Lung (tissue), 12 donors: ENCODE results near the gene TMEM107. TPM values are rescaled to one million over a fixed set of nuclear protein-coding genes. Genes with fewer than 3 reads are reported as not detected.

ENCODE experiments used
- ATAC-seq: fragments of 200-7000 bp; cut with Tn5 transposase; one replicate; pipeline ENCODE4 v1.9.1; 2020; ENCODE audit warnings: moderate number of reproducible peaks; ENCODE audit not compliant: insufficient read depth, low FRiP score
- DNase-seq, 3 donors: peaks; one replicate each; pipeline ENCODE4 v3.0.0-alpha.2; 2013 to 2017
- H3K27ac ChIP-seq, 2 donors: one replicate each; pipeline ENCODE4 v1.5.1; 2013; ENCODE audit warnings: mild to moderate bottlenecking in 2 of 2, moderate library complexity in 2 of 2, control low read depth in 1 of 2, inconsistent platforms in 1 of 2, low read depth in 1 of 2, low read length in 1 of 2
- H3K27me3 ChIP-seq, 3 donors: one replicate each; pipeline ENCODE4 v1.5.1; 2013; ENCODE audit warnings: low read length in 2 of 3; ENCODE audit not compliant: control insufficient read depth in 3 of 3, insufficient read depth in 3 of 3
- H3K36me3 ChIP-seq, 4 donors: one replicate each; pipeline ENCODE4 v1.5.1; 2013; ENCODE audit warnings: low read length in 4 of 4, mild to moderate bottlenecking in 1 of 4, moderate library complexity in 1 of 4; ENCODE audit not compliant: control insufficient read depth in 4 of 4, insufficient read depth in 4 of 4
- H3K4me1 ChIP-seq, 5 donors: one replicate each; pipeline ENCODE4 v1.5.1; 2013; ENCODE audit warnings: low read length in 5 of 5, mild to moderate bottlenecking in 2 of 5, moderate library complexity in 1 of 5; ENCODE audit not compliant: control insufficient read depth in 5 of 5, insufficient read depth in 5 of 5
- H3K4me3 ChIP-seq: one replicate; pipeline ENCODE4 v1.5.1; 2013; ENCODE audit warnings: mild to moderate bottlenecking, control low read depth, moderate library complexity
- H3K9ac ChIP-seq, 2 donors: one replicate each; pipeline ENCODE4 v1.5.1; 2013; ENCODE audit warnings: low read length in 2 of 2, control low read depth in 1 of 2; ENCODE audit not compliant: insufficient read depth in 1 of 2
- H3K9me3 ChIP-seq, 4 donors: one replicate each; pipeline ENCODE4 v1.5.1; 2013; ENCODE audit warnings: low read length in 3 of 4, mild to moderate bottlenecking in 1 of 4, moderate library complexity in 1 of 4; ENCODE audit not compliant: control insufficient read depth in 4 of 4, insufficient read depth in 3 of 4
- WGBS, 2 donors: extraction: QIAGEN DNeasy Blood & Tissue Kit; methylation state at CpG; one replicate each; pipeline ENCODE4 v1.1.7; 2013; 5-methylcytosine and 5-hydroxymethylcytosine counted together
- polyA plus RNA-seq, 2 donors: library from polyadenylated mRNA; stranded (reverse); fragments of 200-250 nt; gene quantifications; one replicate each; pipeline ENCODE4 v1.2.1, GENCODE V29; 2013
- total RNA-seq, 2 donors: library from RNA; depleted of rRNA in 1 of 2; stranded (reverse); fragments of >200 nt in 1 of 2; gene quantifications; one replicate each; pipeline ENCODE4 v1.2.1, GENCODE V29; 2014 to 2021
- TF ChIP-seq, protein P1 (sequence below): IDR thresholded peaks from 2 replicates; pipeline ENCODE4 v1.5.1; 2012; ENCODE audit warnings: mild to moderate bottlenecking; ENCODE audit errors: control extremely low read depth, extremely low read depth
- donor health status: control.
- donor health status: control.
- donor health status: Bipolar disorder and iron deficiency.
- donor health status: healthy.
- donor health status: DM: yes; HTN: yes; CAD: no.

Gene TMEM107
- total and polyA plus RNA-seq, 4 donors = 13.2 to 33.1 (median 21.7) TPM

DNA sequence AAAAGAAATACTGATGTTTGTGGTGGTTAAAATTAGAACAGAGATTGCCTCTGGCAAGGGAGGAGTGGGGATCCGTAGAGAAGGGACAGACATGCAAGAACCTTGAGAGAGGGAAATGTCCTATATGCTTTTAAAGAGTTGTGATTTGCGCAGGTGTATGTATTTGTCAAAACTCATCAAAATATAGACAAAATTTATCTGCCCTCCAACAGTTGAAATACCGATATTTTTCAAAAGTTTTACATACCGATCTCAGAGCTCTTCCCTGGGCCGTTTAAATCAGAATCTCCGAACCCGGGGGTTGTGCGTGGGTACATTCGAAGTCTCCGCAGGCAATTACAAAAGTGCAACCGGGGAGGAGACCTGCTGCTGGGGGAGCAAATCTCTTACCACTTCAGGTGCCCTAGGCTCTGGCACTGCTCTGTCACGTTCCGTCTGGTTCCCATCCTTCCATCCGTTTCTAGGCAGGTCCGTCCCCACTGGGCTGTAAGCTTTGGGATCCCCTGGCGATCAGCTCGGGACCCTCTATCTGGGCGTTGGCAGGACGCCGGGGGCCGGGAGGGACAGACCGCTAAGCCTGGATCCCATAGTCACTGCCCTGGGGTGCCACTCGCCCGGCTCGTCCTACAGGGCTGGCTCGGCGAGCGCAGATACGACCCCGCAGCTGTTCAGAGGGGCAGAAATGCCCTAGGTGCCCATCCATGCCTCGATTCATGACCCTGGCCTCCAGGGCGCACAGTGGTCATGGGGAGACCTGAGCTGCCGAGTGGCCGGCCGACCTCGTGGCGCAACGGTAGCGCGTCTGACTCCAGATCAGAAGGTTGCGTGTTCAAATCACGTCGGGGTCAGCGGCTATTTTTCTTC is 9.6 kb upstream of the TMEM107 start:
- 0% methylated on average over 44 of the region's 44 CpGs for WGBS, 2 donors
- no peak for ATAC-seq
- no peaks in the 10 kb centered on the region for H3K27me3 ChIP-seq

GRCh38 chr17:8176998-8177731 is 985 bp upstream of the TMEM107 start:
- Histone ChIP-seq H3K9ac (peak overlapping the region; percentile 76 to 78), H3K27me3 (no peaks in the 10 kb centered on the region), H3K9me3 (no peaks in the 10 kb centered on the region), H3K4me3 (peak overlapping the region; percentile 55), H3K36me3 (no peaks in the 10 kb centered on the region), H3K4me1 (peaks cover 0 to 35% (median 26%) of the 10 kb centered on the region in 5 donors), H3K27ac (peak overlapping the region; percentile 71 to 87)
- ATAC-seq (no peak), DNase-seq (no peak)
- WGBS, 2 donors = 83 to 90% methylated on average over 19 of the region's 19 CpGs
- TF ChIP-seq, protein P1, sequence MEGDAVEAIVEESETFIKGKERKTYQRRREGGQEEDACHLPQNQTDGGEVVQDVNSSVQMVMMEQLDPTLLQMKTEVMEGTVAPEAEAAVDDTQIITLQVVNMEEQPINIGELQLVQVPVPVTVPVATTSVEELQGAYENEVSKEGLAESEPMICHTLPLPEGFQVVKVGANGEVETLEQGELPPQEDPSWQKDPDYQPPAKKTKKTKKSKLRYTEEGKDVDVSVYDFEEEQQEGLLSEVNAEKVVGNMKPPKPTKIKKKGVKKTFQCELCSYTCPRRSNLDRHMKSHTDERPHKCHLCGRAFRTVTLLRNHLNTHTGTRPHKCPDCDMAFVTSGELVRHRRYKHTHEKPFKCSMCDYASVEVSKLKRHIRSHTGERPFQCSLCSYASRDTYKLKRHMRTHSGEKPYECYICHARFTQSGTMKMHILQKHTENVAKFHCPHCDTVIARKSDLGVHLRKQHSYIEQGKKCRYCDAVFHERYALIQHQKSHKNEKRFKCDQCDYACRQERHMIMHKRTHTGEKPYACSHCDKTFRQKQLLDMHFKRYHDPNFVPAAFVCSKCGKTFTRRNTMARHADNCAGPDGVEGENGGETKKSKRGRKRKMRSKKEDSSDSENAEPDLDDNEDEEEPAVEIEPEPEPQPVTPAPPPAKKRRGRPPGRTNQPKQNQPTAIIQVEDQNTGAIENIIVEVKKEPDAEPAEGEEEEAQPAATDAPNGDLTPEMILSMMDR = no peak

More for the DNA sequence above, 9.6 kb upstream of the TMEM107 start:
- Histone ChIP-seq H3K9me3 (no peaks in the 10 kb centered on the region), H3K9ac (peak overlapping the region; percentile 56 to 96), H3K27ac (peak overlapping the region; percentile 86 to 89), H3K4me1 (peaks cover 6 to 23% (median 12%) of the 10 kb centered on the region in 5 donors), H3K4me3 (peak overlapping the region; percentile 70), H3K36me3 (no peaks in the 10 kb centered on the region)
- peak; percentile 90 to 93 (median 91) for DNase-seq
- TF ChIP-seq, protein P1 = no peak

- Histone ChIP-seq H3K4me1 (peaks cover 0 to 35% (median 26%) of the 10 kb centered on the region in 5 donors), H3K9ac (peak overlapping the region; percentile 78 to 87), H3K9me3 (no peaks in the 10 kb centered on the region), H3K27ac (peak overlapping the region; percentile 71 to 87), H3K27me3 (no peaks in the 10 kb centered on the region), H3K4me3 (peak overlapping the region; percentile 55), H3K36me3 (no peaks in the 10 kb centered on the region)
- TF ChIP-seq, protein P1 = no peak
- ATAC-seq = no peak
- WGBS, 2 donors = 7% methylated on average over 11 of the region's 11 CpGs
- peak in 1 of 3 donors; percentile 41 for DNase-seq
Observed at GRCh38 chr17:8175795-8176196, 384 bp downstream of the TMEM107 start.
